SHP77 (cell line): ENCODE data around the gene RABL2B.

Experiments
- DNase-seq, 2 experiments: peaks; one replicate each; lab custom pipeline; 2025; lab: John Stamatoyannopoulos, UW

RABL2B gene

GRCh38 chr22:50722048-50722701 is 61.3 kb downstream of the RABL2B start:
- DNase-seq: no peak

GRCh38 chr22:50721257-50721844 is 62.1 kb downstream of the RABL2B start:
- DNase-seq: no peak

GRCh38 chr22:50720301-50721256 is 62.9 kb downstream of the RABL2B start:
- DNase-seq: no peak

- DNase-seq: no peak
These were observed 63.6 kb downstream of the RABL2B start for GRCh38 chr22:50719814-50720300.

GRCh38 chr22:50718352-50718709 is 65.1 kb downstream of the RABL2B start:
- no peak for DNase-seq

- DNase-seq: no peak
These were observed 65.6 kb downstream of the RABL2B start for GRCh38 chr22:50717709-50718351.
